HepG2 (cell line): Measurements from ENCODE around the gene LGALS8. TPM values are rescaled to one million over a fixed set of nuclear protein-coding genes. Genes with fewer than 3 reads are reported as not detected.

Source experiments
- ARNT ChIP-seq: fragments of 450-650 bp; IDR thresholded peaks from 2 replicates; pipeline ENCODE4 v1.6.1; 2017
- ATF1 ChIP-seq: IDR thresholded peaks from 2 replicates; pipeline ENCODE4 v1.6.1; 2016; ENCODE audit warnings: mild to moderate bottlenecking, control low read depth
- BCL6 ChIP-seq: IDR thresholded peaks from 2 replicates; pipeline ENCODE4 v1.6.1; 2016; ENCODE audit warnings: missing genetic modification reagents, missing compliant biosample characterization
- BRCA1 ChIP-seq: sonication (generic); formaldehyde crosslinking; IDR thresholded peaks from 2 replicates; pipeline ENCODE4 v1.4.0; 2020; ENCODE audit warnings: missing genetic modification reagents
- CHD2 ChIP-seq: IDR thresholded peaks from 2 replicates; pipeline ENCODE4 v1.6.1; 2011; ENCODE audit warnings: low read depth, low read length, improper control_type of control experiment
- CSRNP2 ChIP-seq: sonication (generic); formaldehyde crosslinking; conservative IDR thresholded peaks from 2 replicates; pipeline ENCODE4 v1.8.0; 2022; ENCODE audit warnings: low read depth, missing genetic modification reagents
- EHMT2 ChIP-seq: fragments of 200-600 bp; sonication (generic); IDR thresholded peaks from 2 replicates; pipeline ENCODE4 v1.7.0; 2017; ENCODE audit warnings: antibody characterized with exemption, low read depth, low read length, borderline replicate concordance
- FOSL2 ChIP-seq: sonication (generic); formaldehyde crosslinking; IDR thresholded peaks from 2 replicates; pipeline ENCODE4 v1.4.0; 2020; ENCODE audit warnings: missing genetic modification reagents
- SMYD3 ChIP-seq: sonication (generic); formaldehyde crosslinking; IDR thresholded peaks from 2 replicates; pipeline ENCODE4 v1.8.1; 2023; ENCODE audit warnings: mild to moderate bottlenecking, missing genetic modification reagents
- ZNF546 ChIP-seq: sonication (generic); formaldehyde crosslinking; conservative IDR thresholded peaks from 2 replicates; pipeline ENCODE4 v1.8.1; 2023; ENCODE audit warnings: mild to moderate bottlenecking, missing genetic modification reagents
- ZNF570 ChIP-seq: sonication (generic); formaldehyde crosslinking; IDR thresholded peaks from 2 replicates; pipeline ENCODE4 v1.4.0; 2020; ENCODE audit warnings: mild to moderate bottlenecking, missing genetic modification reagents, borderline replicate concordance
- ZNF652 ChIP-seq: IDR thresholded peaks from 2 replicates; pipeline ENCODE4 v1.6.1; 2016; ENCODE audit warnings: low read depth, borderline replicate concordance
- ZNF703 ChIP-seq: sonication (generic); formaldehyde crosslinking; IDR thresholded peaks from 2 replicates; pipeline ENCODE4 v1.5.1; 2020; ENCODE audit warnings: missing genetic modification reagents, mild to moderate bottlenecking, moderate library complexity, borderline replicate concordance
- ZNF782 ChIP-seq: sonication (generic); formaldehyde crosslinking; IDR thresholded peaks from 2 replicates; pipeline ENCODE4 v1.4.0; 2020; ENCODE audit warnings: missing genetic modification reagents, mild to moderate bottlenecking, borderline replicate concordance
- ZSCAN25 ChIP-seq: sonication (generic); formaldehyde crosslinking; IDR thresholded peaks from 2 replicates; pipeline ENCODE4 v1.8.0; 2022; ENCODE audit warnings: mild to moderate bottlenecking, missing genetic modification reagents
- ZSCAN29 ChIP-seq: sonication (generic); formaldehyde crosslinking; conservative IDR thresholded peaks from 2 replicates; pipeline ENCODE4 v1.4.0; 2020; ENCODE audit warnings: mild to moderate bottlenecking, missing genetic modification reagents
- polyA plus RNA-seq, 8 experiments: library from polyadenylated mRNA; depleted of rRNA in 3 of 8; stranded (reverse) in 7 of 8; unstranded in 1 of 8; fragments of >200 nt; fragmentation: Illumina TruSeq in 4 of 8; extraction: Trizol in 4 of 8; gene quantifications; 2 replicates each; pipeline versions ENCODE4 v1.2.1 to v1.2.3, GENCODE V29; 2011 to 2016; ENCODE audit warnings: low read depth in 4 of 8, missing spikeins in 1 of 8, mixed read lengths in 1 of 8; ENCODE audit not compliant: insufficient read depth in 1 of 8
- total RNA-seq, 5 experiments: library from RNA; depleted of rRNA; stranded (reverse); fragments of >200 nt; fragmentation: Illumina TruSeq; extraction: Trizol; gene quantifications; 2 replicates each; pipeline ENCODE4 v1.2.3, GENCODE V29; 2016; ENCODE audit warnings: low read depth in 1 of 5
- TF ChIP-seq, protein P1 (sequence below): sonication (generic); formaldehyde crosslinking; IDR thresholded peaks from 2 replicates; pipeline ENCODE4 v1.5.0; 2020; ENCODE audit warnings: missing genetic modification reagents
- TF ChIP-seq, protein P2 (sequence below): IDR thresholded peaks from 2 replicates; pipeline ENCODE4 v1.6.1; 2012; ENCODE audit warnings: inconsistent platforms
- TF ChIP-seq, protein P3 (sequence below): sonication (generic); formaldehyde crosslinking; IDR thresholded peaks from 2 replicates; pipeline ENCODE4 v1.4.0; 2020; ENCODE audit warnings: missing genetic modification reagents, mild to moderate bottlenecking, borderline replicate concordance
- TF ChIP-seq, protein P4 (sequence below): sonication (generic); formaldehyde crosslinking; IDR thresholded peaks from 2 replicates; pipeline ENCODE4 v1.4.0; 2020; ENCODE audit warnings: missing genetic modification reagents
- TF ChIP-seq, protein P5 (sequence below): sonication (generic); formaldehyde crosslinking; conservative IDR thresholded peaks from 2 replicates; pipeline ENCODE4 v1.4.0; 2020; ENCODE audit warnings: missing genetic modification reagents
- TF ChIP-seq, protein P6 (sequence below): sonication (generic); formaldehyde crosslinking; IDR thresholded peaks from 2 replicates; pipeline ENCODE4 v1.8.0; 2022; ENCODE audit warnings: missing genetic modification reagents, mild to moderate bottlenecking, borderline replicate concordance

LGALS8 gene
- total and polyA plus RNA-seq, 2 of the 13 experiments (the other 11 are each of a cell fraction or from before 2014, with no cell fraction given), result 29.3 to 185 TPM

DNA sequence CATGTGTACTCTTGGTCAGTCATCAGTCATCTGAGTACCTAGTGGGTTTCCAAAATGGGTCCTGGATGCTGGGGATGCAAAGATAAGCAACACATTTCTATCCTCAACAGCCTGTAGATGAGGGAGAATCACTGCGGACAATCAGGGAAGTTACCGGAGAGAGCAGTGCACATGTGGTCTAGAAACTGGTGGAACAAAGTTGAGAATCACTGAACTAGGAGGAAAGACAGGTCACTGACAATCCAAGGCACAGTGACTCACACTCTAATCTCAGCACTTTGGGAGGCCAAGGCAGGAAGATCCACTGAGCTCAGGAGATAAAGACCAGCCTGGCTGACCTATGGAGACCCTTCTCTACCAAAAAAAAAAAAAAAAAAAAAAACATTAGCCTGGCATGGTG, 31.4 kb upstream of the LGALS8 start (continued):
- TF ChIP-seq, protein P1, sequence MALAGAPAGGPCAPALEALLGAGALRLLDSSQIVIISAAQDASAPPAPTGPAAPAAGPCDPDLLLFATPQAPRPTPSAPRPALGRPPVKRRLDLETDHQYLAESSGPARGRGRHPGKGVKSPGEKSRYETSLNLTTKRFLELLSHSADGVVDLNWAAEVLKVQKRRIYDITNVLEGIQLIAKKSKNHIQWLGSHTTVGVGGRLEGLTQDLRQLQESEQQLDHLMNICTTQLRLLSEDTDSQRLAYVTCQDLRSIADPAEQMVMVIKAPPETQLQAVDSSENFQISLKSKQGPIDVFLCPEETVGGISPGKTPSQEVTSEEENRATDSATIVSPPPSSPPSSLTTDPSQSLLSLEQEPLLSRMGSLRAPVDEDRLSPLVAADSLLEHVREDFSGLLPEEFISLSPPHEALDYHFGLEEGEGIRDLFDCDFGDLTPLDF (CRISPR knock-in tag), result no peak
- TF ChIP-seq, protein P2, sequence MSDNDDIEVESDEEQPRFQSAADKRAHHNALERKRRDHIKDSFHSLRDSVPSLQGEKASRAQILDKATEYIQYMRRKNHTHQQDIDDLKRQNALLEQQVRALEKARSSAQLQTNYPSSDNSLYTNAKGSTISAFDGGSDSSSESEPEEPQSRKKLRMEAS, result 0 out of 2 replicates have a peak, but pooled peaks have one; percentile 36
- TF ChIP-seq, protein P3, sequence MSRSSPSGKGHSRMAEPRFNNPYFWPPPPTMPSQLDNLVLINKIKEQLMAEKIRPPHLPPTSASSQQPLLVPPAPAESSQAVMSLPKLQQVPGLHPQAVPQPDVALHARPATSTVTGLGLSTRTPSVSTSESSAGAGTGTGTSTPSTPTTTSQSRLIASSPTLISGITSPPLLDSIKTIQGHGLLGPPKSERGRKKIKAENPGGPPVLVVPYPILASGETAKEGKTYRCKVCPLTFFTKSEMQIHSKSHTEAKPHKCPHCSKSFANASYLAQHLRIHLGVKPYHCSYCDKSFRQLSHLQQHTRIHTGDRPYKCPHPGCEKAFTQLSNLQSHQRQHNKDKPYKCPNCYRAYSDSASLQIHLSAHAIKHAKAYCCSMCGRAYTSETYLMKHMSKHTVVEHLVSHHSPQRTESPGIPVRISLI (CRISPR knock-in tag), result 0 out of 2 replicates have a peak, but pooled peaks have one; percentile 1
- TF ChIP-seq BRCA1 (CRISPR knock-in tag), result no peak
- no peak for TF ChIP-seq CHD2
- no peak for TF ChIP-seq ZNF570
- no peak for TF ChIP-seq ATF1
- TF ChIP-seq, protein P4, sequence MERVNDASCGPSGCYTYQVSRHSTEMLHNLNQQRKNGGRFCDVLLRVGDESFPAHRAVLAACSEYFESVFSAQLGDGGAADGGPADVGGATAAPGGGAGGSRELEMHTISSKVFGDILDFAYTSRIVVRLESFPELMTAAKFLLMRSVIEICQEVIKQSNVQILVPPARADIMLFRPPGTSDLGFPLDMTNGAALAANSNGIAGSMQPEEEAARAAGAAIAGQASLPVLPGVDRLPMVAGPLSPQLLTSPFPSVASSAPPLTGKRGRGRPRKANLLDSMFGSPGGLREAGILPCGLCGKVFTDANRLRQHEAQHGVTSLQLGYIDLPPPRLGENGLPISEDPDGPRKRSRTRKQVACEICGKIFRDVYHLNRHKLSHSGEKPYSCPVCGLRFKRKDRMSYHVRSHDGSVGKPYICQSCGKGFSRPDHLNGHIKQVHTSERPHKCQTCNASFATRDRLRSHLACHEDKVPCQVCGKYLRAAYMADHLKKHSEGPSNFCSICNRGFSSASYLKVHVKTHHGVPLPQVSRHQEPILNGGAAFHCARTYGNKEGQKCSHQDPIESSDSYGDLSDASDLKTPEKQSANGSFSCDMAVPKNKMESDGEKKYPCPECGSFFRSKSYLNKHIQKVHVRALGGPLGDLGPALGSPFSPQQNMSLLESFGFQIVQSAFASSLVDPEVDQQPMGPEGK (CRISPR knock-in tag), result no peak
- no peak for TF ChIP-seq ZSCAN29 (CRISPR knock-in tag)
- no peak for TF ChIP-seq ZNF546
- TF ChIP-seq ZNF703 (CRISPR knock-in tag), result no peak
- TF ChIP-seq SMYD3 (CRISPR knock-in tag), result no peak
- TF ChIP-seq, protein P5, sequence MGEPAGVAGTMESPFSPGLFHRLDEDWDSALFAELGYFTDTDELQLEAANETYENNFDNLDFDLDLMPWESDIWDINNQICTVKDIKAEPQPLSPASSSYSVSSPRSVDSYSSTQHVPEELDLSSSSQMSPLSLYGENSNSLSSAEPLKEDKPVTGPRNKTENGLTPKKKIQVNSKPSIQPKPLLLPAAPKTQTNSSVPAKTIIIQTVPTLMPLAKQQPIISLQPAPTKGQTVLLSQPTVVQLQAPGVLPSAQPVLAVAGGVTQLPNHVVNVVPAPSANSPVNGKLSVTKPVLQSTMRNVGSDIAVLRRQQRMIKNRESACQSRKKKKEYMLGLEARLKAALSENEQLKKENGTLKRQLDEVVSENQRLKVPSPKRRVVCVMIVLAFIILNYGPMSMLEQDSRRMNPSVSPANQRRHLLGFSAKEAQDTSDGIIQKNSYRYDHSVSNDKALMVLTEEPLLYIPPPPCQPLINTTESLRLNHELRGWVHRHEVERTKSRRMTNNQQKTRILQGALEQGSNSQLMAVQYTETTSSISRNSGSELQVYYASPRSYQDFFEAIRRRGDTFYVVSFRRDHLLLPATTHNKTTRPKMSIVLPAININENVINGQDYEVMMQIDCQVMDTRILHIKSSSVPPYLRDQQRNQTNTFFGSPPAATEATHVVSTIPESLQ, result no peak
- TF ChIP-seq ARNT, result no peak
- TF ChIP-seq FOSL2 (CRISPR knock-in tag), result peak; percentile 78
- no peak for TF ChIP-seq CSRNP2 (CRISPR knock-in tag)
- TF ChIP-seq ZSCAN25, result no peak
- TF ChIP-seq EHMT2, result no peak
- no peak for TF ChIP-seq BCL6 (CRISPR knock-in tag)
- no peak for TF ChIP-seq ZNF782 (CRISPR knock-in tag)
- TF ChIP-seq, protein P6, sequence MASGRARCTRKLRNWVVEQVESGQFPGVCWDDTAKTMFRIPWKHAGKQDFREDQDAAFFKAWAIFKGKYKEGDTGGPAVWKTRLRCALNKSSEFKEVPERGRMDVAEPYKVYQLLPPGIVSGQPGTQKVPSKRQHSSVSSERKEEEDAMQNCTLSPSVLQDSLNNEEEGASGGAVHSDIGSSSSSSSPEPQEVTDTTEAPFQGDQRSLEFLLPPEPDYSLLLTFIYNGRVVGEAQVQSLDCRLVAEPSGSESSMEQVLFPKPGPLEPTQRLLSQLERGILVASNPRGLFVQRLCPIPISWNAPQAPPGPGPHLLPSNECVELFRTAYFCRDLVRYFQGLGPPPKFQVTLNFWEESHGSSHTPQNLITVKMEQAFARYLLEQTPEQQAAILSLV (CRISPR knock-in tag), result no peak
- no peak for TF ChIP-seq ZNF652
